ENCODE measurements around the gene HOXA6.

The HOXA6 gene

DNA sequence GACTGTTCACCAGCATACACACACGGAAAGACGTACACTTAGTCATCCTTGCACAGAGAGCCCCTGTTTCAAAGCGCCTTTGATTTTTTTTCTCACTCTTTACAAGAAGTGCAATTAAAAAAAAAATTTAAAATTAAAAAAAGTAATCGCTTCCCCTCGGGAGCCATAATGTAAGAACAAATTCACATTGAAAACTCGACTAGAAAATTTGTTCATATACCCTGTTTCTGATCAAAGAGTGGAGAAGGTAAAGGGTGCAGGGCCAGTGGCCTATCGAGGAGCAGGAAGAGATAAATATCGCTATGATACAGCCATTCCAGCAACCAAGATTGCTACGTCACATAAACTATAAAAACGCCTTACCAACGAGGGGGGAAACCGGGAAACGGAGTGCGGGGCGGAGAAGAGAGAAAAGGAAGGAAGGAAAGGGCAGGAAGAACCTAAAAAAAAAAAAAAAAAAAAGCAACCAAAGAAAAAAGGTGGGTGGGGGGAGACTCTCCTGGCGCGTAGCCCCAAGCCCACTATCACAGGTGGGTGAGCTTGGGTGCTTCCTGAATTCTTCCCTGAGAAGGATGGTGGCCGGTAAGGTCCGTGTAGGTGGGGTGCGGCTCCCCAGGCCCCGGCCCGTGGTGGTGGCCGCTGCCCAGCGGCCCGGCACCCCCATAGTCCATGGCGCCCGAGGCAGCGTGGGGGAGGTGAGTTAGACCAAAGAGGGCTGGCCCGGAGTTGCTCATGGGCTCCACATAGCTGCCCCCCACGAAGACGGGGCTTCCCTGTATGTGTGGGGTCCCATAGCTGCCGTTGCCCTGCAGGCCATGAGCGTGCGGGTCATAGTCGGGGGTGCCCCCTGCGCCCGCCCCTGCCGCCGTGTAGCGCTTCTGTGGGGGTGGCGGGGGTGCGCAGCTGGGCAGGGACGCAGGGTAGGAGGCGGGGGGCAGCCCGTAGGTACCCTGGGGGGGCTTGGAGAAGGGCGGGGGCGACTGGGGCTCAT lies 39.9 kb downstream of the HOXA6 start:
- no peak for DNase-seq

DNA sequence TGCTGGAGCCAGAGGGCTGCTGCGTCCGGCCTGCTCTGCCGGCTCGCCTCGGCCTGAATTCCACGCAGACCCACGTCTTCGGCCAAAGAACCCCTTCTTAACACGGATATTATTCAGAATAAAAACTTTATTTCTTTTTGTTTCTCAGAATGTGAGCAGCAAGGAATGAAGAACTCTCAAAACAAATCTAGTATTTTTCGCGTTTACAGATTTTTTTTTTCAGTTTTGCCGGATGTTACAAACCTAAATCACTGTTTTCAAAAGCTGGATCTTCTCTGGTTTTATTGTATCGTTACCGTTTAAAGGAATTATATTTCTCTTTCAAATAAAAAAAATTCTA lies 40.7 kb downstream of the HOXA6 start:
- no peak for DNase-seq

DNA sequence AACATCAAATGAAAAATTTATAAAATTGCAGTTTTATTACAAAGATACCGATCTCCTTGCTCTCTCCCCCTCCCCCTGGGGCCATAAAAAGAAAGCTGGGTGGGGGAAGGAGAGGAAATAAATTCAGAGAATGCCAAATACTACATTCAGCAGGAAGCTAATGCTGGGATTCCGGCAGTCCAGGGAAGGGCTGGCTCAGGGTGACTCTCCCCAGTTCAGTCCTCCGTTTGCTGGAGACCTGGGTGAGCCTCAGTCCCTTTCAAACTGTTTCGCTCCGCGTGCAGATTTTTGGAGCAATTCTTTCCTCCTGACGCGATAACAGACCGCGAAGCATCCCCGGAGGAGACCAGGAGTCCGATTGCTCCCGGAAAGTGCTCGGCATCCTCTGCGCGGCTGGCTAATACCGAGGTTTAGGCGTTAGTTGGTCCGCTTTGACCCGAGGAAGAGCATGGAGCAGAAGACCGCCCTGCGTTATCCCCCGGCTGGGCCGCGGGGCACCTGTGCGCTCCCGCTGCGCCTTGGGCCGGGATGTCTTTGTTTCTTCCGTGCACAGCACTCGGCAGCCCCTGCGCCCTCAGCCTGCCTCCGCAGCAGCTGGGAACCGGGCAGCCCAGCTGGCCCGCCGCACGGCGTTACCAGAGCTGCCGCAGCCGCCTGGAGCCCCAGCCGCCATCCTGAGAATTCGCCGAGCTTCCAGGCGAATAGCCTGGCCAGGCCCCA lies 41.2 kb downstream of the HOXA6 start:
- DNase-seq = no peak

DNA sequence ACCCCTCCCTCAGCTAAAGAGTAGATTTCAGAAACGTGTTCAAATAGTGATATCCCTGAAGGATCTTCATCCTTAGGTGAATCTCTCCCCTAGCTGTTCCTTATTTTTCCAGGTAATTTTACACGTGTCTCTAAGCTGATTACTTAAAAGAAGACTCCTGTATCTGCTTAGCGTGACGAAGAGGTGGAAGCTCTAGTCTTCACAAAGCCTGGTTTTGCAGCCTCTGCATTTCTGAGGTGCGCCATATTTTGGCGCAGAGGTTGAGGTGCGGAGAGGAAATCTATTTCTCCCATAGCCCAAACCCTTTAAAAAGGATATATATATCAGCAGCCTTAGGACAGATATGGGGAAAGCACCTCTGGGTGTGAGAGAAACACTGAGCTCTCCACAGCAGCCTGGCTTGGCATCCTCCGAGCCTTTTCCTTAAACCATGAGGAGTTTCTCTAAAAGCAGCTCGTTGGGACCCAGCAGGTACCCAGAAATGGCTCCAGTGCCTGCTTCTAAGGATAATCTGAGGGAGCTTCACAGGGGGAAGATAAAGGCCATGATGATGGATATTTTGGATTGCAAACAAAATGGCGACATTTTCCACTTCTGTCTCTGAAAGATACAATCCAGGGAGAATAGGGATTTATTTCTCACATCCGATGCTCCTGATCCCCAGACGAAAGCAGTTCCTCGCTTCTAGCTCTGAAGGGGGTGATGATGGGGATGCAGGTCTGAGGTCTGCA lies 42.1 kb downstream of the HOXA6 start:
- DNase-seq = no peak

DNA sequence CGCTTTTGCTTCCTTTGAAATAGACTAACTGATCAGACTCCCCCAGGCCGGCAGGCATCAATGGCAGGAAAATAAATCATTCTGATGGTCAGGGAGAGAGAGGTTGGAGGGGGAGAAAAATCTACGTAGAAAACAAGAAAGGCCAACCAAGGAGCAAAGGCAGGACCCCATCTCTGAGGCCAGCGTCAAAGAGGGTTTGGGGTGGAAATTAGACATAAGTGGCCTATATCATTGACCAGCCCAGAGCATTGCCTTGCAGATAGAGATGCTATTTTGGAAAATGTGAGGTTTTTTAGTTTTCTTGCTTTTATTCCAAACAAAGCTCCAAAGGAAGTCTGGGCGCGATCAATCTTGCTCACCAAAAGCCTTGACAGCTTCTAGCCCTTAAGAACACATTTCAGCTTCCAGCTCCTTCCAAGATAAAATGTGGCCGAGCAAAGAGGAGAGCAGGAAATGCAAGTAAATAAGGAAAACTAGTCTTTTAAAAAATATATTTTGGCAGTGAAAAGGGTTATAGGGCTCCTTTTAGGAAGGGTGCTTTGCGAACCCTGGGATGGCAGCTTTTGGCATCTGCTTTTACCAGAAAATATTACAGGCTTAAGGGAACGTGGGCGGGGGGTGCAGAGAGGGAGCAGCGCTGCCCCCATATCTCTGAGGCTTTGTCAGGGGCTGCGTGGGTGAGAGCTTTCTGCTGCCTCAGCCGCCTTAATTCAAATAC lies 43.1 kb downstream of the HOXA6 start:
- no peak for DNase-seq

DNA sequence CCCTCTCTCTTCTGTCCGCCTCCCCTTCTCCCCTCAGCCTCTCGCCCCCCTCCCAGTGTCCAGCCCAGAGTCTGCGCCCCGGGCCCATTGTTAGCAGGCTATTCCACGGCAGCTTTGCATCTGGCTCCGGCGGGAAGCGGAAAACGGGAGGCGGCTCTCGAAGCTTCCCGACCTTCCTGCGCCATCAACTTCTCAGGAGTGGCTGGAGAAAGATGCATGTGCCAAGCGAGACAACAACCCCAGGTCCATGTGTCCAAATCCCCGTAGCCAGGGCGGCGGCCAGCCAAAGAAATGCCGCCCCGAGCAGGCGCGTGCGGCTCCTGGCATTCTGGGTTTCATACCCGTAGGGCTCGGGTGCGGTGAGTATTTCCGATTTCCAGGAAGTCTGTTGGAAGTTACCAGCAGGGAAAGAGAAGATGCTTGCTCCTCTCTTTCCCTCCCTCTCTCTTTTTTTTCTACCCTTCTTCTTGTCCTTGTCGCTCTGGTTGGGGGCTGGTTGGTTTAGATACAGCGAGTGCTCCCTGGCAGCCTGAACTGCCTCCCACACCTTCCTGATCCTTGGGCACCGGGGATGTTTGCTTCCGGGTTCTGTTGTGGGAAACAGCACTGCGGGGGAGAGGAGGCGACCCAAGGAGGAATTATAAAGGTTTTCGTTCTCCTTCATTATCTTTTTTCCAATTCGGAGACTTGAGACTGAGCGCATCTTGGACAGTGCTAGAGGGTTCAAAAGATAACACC lies 43.9 kb downstream of the HOXA6 start:
- no peak for DNase-seq

DNA sequence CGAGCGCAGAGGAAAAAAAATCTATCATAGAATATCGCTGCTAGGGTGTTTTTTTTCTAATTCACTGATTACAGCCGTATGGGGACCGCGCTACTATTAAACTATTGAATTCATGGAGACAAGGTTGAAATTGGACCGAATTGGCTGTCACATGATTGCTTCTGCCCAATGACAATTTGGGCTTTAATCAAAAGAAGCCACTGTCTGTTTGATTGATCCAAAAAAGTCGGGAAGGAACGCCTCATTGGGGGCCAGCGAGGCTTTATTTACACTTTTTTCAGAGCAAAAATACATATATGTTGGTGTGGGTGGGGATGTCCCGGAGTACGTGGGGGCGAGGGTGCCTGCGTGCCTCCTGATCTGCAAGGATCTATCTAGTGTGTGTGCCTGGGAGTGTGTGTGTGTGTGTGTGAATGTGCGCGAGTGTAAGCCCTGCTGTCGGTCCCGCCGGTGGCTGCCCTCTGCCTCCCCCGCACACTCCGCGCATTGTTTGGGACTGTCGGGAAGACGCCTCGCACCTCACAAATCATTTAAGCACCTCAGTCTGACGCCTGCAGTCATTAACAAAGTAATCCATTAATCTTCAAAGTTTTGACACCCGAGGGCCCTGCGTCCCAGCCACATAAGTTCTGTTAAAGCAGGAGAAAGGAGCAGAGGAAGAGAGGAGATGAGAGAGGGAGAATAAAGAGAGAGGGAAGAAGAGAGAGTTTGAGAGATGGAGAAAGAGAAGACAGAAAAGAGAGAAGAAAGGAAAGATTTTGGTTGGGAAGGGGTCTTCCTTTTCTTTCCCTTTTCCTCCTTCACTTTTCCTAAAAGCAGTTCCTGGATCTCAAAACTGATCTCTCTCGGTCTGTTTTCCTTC lies 44.8 kb downstream of the HOXA6 start, which contains the start of gene HOXA2:
HOXA2 (minus strand) TSS at position 103 of the 862 bp plus-strand sequence. CDS start 183 bp downstream, outside the sequence.
- DNase-seq = no peak

- no peak for DNase-seq
Observed at GRCh38 chr7:27101957-27102580, 45.5 kb downstream of the HOXA6 start.

GRCh38 chr7:27101171-27101956 lies 46.2 kb downstream of the HOXA6 start:
- DNase-seq = no peak

GRCh38 chr7:27100694-27101170 lies 46.8 kb downstream of the HOXA6 start:
- no peak for DNase-seq

DNA sequence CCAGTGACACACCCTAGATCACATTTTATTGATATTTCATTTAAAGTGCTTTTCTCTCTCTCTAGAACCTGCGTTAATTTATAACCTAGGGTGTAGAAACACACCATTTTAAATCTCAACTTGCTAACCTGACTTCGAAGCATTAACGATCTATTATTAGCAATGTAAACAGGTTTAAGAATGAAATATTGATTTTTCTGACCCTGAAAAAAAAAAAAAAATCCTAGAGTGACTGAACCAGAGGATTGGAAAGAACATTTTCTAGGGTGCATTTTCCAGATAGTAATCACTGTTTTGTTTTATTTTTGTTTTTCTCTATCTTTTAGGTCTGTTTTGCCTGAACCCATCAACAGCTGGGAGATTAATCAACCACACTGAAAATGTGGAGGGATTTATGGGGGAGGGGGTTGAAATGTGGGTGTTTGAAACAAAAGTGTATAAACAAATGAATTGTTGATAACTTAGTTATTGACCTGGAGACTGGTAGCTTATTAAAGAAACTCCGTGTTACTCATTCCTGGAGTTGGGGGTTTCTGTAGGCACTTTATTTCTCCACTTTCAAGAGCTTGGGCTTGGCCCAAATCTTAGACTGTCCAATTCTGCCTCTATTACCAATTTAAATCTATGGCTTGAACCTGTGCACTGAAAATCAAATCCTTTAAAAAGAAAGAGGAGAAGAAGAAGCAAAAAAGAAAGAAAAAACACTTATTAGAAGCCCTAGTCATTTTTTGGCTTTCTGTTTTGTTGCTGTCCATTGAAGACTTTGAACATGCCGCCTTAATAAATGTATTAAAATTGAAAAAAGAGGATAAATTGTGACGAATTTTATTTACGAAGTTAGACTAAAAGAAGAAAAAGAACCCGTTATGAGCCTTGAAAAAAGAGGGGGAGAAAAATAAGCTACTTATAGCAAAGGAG lies 47.9 kb downstream of the HOXA6 start:
- no peak for DNase-seq

- DNase-seq = no peak
Observed at GRCh38 chr7:27098578-27099451, 48.8 kb downstream of the HOXA6 start.

- no peak for DNase-seq
Observed at GRCh38 chr7:27097686-27098577, 49.6 kb downstream of the HOXA6 start.

DNA sequence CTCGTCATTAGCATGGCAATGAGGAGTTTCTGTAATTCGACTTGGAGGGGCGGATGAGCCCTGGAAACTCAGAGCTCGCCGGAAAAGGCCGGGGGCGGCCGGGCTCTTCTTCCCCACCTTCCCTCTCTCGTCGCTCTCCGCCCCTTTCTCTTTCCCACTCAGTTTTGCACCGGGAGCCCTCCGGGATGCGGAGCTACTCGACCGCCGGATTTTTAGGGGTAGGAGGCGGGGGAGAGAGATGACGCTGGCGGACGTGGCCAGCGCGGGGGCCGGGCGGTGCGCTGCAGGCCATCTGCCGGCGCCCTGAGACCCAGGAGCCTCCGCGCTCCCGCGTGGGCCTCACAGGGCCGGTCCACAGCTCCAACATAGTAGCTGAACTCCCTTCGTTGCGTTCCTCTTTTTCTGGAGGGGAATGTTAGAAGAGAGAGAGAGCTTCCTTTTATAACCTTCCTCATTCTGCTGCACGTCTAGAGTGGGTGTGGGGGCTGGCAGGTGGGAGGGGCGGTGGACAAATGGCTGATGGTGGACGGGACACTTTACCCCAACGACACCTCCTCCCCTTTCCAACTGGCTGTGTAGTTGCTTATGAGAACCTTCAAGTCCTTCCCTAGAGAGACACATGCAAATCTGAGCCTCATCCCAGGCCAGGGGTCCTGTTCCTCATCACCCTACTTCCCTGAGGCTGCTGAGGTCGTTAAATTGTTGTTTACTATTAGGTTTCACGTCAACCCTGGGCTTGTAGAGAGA lies 50.6 kb downstream of the HOXA6 start:
- DNase-seq = no peak

Measured in activated T-cell treated with anti-CD3 and anti-CD28 coated beads, Interleukin-2, amount 50 U/mL, for 1 hour (primary cell).